AG09309 (cell line): ENCODE results near the gene TIGD6.

Experiments used
- DNase-seq: peaks from one replicate; pipeline ENCODE4 v3.0.0-alpha.2; 2010; ENCODE audit warnings: low read depth
- H3K4me3 ChIP-seq: 2 replicates; pipeline ENCODE4 v1.5.1; 2011; ENCODE audit warnings: mild to moderate bottlenecking, low read depth, low read length, moderate library complexity; ENCODE audit not compliant: control insufficient read depth
- CTCF ChIP-seq: IDR thresholded peaks from 2 replicates; pipeline ENCODE4 v1.5.1; 2011; ENCODE audit warnings: mild to moderate bottlenecking, low read depth, low read length, inconsistent platforms; ENCODE audit not compliant: insufficient read depth, control insufficient read depth; ENCODE audit errors: missing control alignments

TIGD6 gene

GRCh38 chr5:149957855-149958254 is 42.6 kb downstream of the TIGD6 start:
- TF ChIP-seq CTCF, result no peak
- H3K4me3 ChIP-seq, result no peak overlapping the region
- no peak for DNase-seq

- TF ChIP-seq CTCF, result no peak
- DNase-seq, result peak; percentile 71
- H3K4me3 ChIP-seq, result no peak overlapping the region
Measured at GRCh38 chr5:149956685-149957084, 43.8 kb downstream of the TIGD6 start.

- H3K4me3 ChIP-seq, result no peak overlapping the region
- TF ChIP-seq CTCF, result no peak
- no peak for DNase-seq
Measured at GRCh38 chr5:149954798-149955197, 45.7 kb downstream of the TIGD6 start.

GRCh38 chr5:149953436-149954121 is 46.9 kb downstream of the TIGD6 start:
- no peak for TF ChIP-seq CTCF
- H3K4me3 ChIP-seq, result no peak overlapping the region
- no peak for DNase-seq

- TF ChIP-seq CTCF, result no peak
- H3K4me3 ChIP-seq, result no peak overlapping the region
- DNase-seq, result no peak
Measured at GRCh38 chr5:149951138-149951749, 49.2 kb downstream of the TIGD6 start.

GRCh38 chr5:149948993-149949392 is 51.5 kb downstream of the TIGD6 start:
- TF ChIP-seq CTCF, result no peak
- DNase-seq, result no peak

GRCh38 chr5:149946118-149946517 is 54.3 kb downstream of the TIGD6 start:
- DNase-seq, result no peak
- no peak overlapping the region for H3K4me3 ChIP-seq
- TF ChIP-seq CTCF, result no peak

More at GRCh38 chr5:149948993-149949392, 51.5 kb downstream of the TIGD6 start:
- H3K4me3 ChIP-seq, result no peak overlapping the region
